Natural killer cell (primary cell): ENCODE data around the gene TNFAIP2. TPM values are rescaled to one million over a fixed set of nuclear protein-coding genes. Genes with fewer than 3 reads are reported as not detected.

Experiments used
- ATAC-seq, 3 donors: fragments of 150-1000 bp in 2 of 3; fragments of 200-7000 bp in 1 of 3; cut with Tn5 transposase; 1 replicate in 1 of 3; 2 replicates in 2 of 3; pipeline ENCODE4 v1.10.0; 2021; ENCODE audit warnings: mild to moderate bottlenecking in 2 of 3, moderate library complexity in 2 of 3
- DNase-seq, 2 donors: peaks; one replicate each; pipeline versions ENCODE4 v3.0.0 to v3.0.0-alpha.2; 2013 to 2021; ENCODE audit warnings: mixed read lengths in 1 of 2
- H3K27ac ChIP-seq: one replicate; pipeline ENCODE4 v1.5.1; 2013; ENCODE audit warnings: mild to moderate bottlenecking, low read length
- H3K27me3 ChIP-seq: one replicate; pipeline ENCODE4 v1.6.1; 2013; ENCODE audit warnings: low read length; ENCODE audit not compliant: control insufficient read depth, insufficient read depth
- H3K36me3 ChIP-seq: one replicate; pipeline ENCODE4 v1.6.1; 2013; ENCODE audit warnings: low read length; ENCODE audit not compliant: control insufficient read depth, insufficient read depth
- H3K4me1 ChIP-seq: one replicate; pipeline ENCODE4 v1.6.1; 2013; ENCODE audit warnings: low read length; ENCODE audit not compliant: control insufficient read depth, insufficient read depth
- H3K4me3 ChIP-seq: one replicate; pipeline ENCODE4 v1.5.1; 2013; ENCODE audit warnings: low read length
- H3K9me3 ChIP-seq: one replicate; pipeline ENCODE4 v1.6.1; 2013; ENCODE audit warnings: low read length; ENCODE audit not compliant: control insufficient read depth, insufficient read depth
- H3K27ac Mint-ChIP-seq, 2 donors: one replicate each; pipeline ENCODE4 v1.8.0; 2022; ENCODE audit warnings: mild to moderate bottlenecking in 2 of 2, mixed read lengths in 2 of 2, moderate library complexity in 1 of 2
- H3K27me3 Mint-ChIP-seq, 2 donors: one replicate each; pipeline ENCODE4 v1.8.0; 2022; ENCODE audit warnings: low read depth in 2 of 2, mixed read lengths in 2 of 2
- H3K36me3 Mint-ChIP-seq: one replicate; pipeline ENCODE4 v1.8.0; 2022; ENCODE audit warnings: mixed read lengths
- H3K4me1 Mint-ChIP-seq, 2 donors: one replicate each; pipeline ENCODE4 v1.8.0; 2022; ENCODE audit warnings: mixed read lengths in 2 of 2
- H3K4me3 Mint-ChIP-seq: one replicate; pipeline ENCODE4 v1.8.0; 2022; ENCODE audit warnings: mild to moderate bottlenecking, moderate library complexity, mixed read lengths
- H3K9me3 Mint-ChIP-seq, 2 donors: one replicate each; pipeline ENCODE4 v1.8.0; 2022; ENCODE audit warnings: mixed read lengths in 2 of 2
- CTCF ChIP-seq: fragments of 200-600 bp; IDR thresholded peaks from one replicate; pipeline ENCODE4 v1.8.0; 2022; ENCODE audit warnings: antibody characterized with exemption
- WGBS: methylation state at CpG from one replicate; pipeline ENCODE4 v1.1.7; 2013; ENCODE audit warnings: missing lambda C conversion rate; ENCODE audit not compliant: insufficient coverage; 5-methylcytosine and 5-hydroxymethylcytosine counted together
- intact Hi-C: fragments of 100-400 bp; cut with micrococcal nuclease; formaldehyde crosslinking; loops from one replicate; pipeline ENCODE4 v1.14.2; 2022
- total RNA-seq, 4 donors: library from RNA; stranded (reverse); fragments of 120-200 nt in 1 of 4; gene quantifications; one replicate each; pipeline versions ENCODE4 v1.2.3 to v1.2.4, GENCODE V29; 2013 to 2022

TNFAIP2 gene
- total RNA-seq, 3 donors from 2014 or later (not counting 1 experiment from before 2014, with no cell fraction given): 14.2 to 89.8 (median 50.1) TPM

GRCh38 chr14:103108749-103109207, 14.5 kb upstream of the TNFAIP2 start:
- Histone ChIP-seq H3K4me1 (peaks cover 29% of the 10 kb centered on the region), H3K27me3 (peaks cover 7% of the 10 kb centered on the region), H3K27ac (no peak overlapping the region), H3K36me3 (no peaks in the 10 kb centered on the region), H3K4me3 (no peak overlapping the region), H3K9me3 (no peaks in the 10 kb centered on the region)
- 38% methylated on average over 7 of the region's 9 CpGs for WGBS
- Mint-ChIP-seq H3K4me1 (peaks cover 6 to 7% of the 10 kb centered on the region in 2 donors), H3K27ac (no peak overlapping the region), H3K27me3 (peaks cover 10 to 11% of the 10 kb centered on the region in 2 donors), H3K9me3 (no peaks in the 10 kb centered on the region), H3K4me3 (no peak overlapping the region), H3K36me3 (no peaks in the 10 kb centered on the region)
- TF ChIP-seq CTCF: no peak
- peak in 2 of 3 donors; percentile 55 to 74 for ATAC-seq
- intact Hi-C loops: no loop called here
- peak in 1 of 2 donors; percentile 23 for DNase-seq

DNA sequence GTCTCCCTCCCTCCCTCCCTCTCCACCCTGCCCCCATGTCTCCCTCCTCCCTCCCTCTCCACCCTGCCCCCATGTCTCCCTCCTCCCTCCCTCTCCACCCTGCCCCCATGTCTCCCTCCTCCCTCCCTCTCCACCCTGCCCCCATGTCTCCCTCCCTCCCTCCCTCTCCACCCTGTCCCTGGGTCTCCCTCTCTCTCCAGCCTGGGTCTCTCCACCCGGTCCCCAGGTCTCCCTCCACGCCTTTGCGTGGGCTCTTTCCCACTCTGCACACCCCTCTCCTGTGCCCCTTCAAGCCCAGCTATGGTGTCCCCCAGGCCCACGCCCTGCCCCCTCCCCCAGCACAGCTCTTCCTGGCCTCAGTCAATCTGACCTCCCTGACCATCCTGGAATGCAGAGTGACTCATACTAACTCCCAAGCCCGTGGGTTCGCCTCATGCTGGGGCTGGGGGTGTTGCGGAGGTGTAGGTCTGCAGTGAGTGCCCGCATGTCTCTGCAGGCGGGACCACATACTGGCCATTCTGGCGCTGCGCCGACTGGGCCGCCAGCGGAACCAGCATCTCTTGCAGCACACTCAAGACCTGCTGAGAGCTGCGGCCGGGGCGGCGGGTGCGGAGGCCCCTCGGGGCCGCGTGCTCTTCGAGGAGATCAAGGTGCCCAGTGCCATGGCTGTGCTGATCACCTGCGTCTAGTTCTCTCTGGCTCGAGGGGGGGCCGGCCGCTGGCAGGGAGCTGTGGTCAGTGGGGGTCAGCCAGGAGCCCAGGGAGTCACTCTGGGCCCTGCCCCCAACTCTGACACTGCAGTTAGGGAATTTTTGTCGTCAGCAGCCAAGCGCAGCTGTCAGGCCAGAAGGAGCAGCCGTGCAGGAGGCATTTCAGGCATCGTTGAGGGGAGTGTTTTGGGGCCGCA, 13.5 kb upstream of the TNFAIP2 start:
- intact Hi-C loops: no loop called here
- H3K36me3 ChIP-seq: no peaks in the 10 kb centered on the region
- Mint-ChIP-seq H3K27ac (no peak overlapping the region), H3K4me1 (peaks cover 7% of the 10 kb centered on the region in 2 donors), H3K9me3 (no peaks in the 10 kb centered on the region), H3K27me3 (peaks cover 10% of the 10 kb centered on the region in 2 donors), H3K4me3 (no peak overlapping the region), H3K36me3 (no peaks in the 10 kb centered on the region)
- no peak for TF ChIP-seq CTCF
- H3K27ac ChIP-seq: no peak overlapping the region
- H3K9me3 ChIP-seq: no peaks in the 10 kb centered on the region
- H3K4me1 ChIP-seq: peaks cover 27% of the 10 kb centered on the region
- no peak for DNase-seq
- ATAC-seq: no peak
- WGBS: 80% methylated on average over 32 of the region's 32 CpGs
- peaks cover 1% of the 10 kb centered on the region for H3K27me3 ChIP-seq
- no peak overlapping the region for H3K4me3 ChIP-seq

DNA sequence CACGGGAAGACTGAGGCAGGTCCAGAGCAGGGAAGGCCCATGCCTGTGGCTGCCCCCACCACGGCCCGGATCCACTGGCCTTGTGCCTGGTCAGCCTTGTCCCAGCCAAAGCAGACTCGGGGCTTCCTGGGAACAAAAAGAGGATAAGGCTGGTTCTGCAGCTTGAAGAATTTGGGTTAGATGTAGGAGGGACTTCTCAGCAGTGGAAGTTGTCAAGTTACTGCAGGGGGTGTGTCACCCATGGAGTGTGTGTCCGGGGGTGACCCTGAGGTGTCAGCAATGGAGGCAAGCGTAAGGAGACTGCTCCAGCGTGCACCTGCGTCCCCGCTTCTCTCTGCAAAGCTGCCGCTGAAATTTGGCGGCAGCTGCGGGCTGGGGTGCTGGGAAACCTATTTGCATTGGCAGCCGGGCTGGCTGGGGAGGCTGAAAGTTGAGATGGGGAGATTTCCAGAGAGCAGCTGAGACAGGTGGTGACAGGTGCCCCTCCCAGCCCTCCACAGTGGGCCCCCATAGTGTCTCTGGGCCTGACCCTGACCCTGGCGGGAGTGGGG, 12.5 kb upstream of the TNFAIP2 start:
- Mint-ChIP-seq H3K9me3 (no peaks in the 10 kb centered on the region), H3K4me3 (no peak overlapping the region), H3K27me3 (peaks cover under 1% of the 10 kb centered on the region in 2 donors), H3K36me3 (no peaks in the 10 kb centered on the region), H3K4me1 (peaks cover 5 to 6% of the 10 kb centered on the region in 2 donors), H3K27ac (no peak overlapping the region)
- no peaks in the 10 kb centered on the region for H3K9me3 ChIP-seq
- H3K36me3 ChIP-seq: no peaks in the 10 kb centered on the region
- no peaks in the 10 kb centered on the region for H3K27me3 ChIP-seq
- no peak for ATAC-seq
- H3K4me3 ChIP-seq: no peak overlapping the region
- no peak for TF ChIP-seq CTCF
- intact Hi-C loops: no loop called here
- no peak overlapping the region for H3K27ac ChIP-seq
- no peak for DNase-seq
- 81% methylated on average over 14 of the region's 14 CpGs for WGBS
- H3K4me1 ChIP-seq: peaks cover 19% of the 10 kb centered on the region
